Right cardiac atrium (tissue), 5 donors: ENCODE measurements around the gene PRICKLE4. TPM values are rescaled to one million over a fixed set of nuclear protein-coding genes. Genes with fewer than 3 reads are reported as not detected.

Experiments
- ATAC-seq, 2 donors: fragments of 200-7000 bp; cut with Tn5 transposase; one replicate each; pipeline versions ENCODE4 v1.8.0 to v1.9.1; 2020; ENCODE audit warnings: moderate library complexity in 2 of 2, mild to moderate bottlenecking in 1 of 2
- DNase-seq, 3 donors: peaks; one replicate each; pipeline ENCODE4 v3.0.0-alpha.2; 2020
- H3K27ac ChIP-seq: one replicate; pipeline ENCODE4 v1.5.1; 2013; ENCODE audit warnings: mild to moderate bottlenecking, low read length, control low read depth, moderate library complexity
- H3K27me3 ChIP-seq: one replicate; pipeline ENCODE4 v1.6.1; 2013; ENCODE audit not compliant: control insufficient read depth, insufficient read depth
- H3K4me1 ChIP-seq: one replicate; pipeline ENCODE4 v1.6.1; 2013; ENCODE audit warnings: low read length; ENCODE audit not compliant: control insufficient read depth, insufficient read depth
- H3K4me3 ChIP-seq: one replicate; pipeline ENCODE4 v1.5.1; 2013; ENCODE audit warnings: low read length, control low read depth
- H3K9me3 ChIP-seq: one replicate; pipeline ENCODE4 v1.6.1; 2013; ENCODE audit warnings: low read length; ENCODE audit not compliant: control insufficient read depth
- WGBS: extraction: QIAGEN DNeasy Blood & Tissue Kit; methylation state at CpG from one replicate; pipeline ENCODE4 v1.1.7; 2013; 5-methylcytosine and 5-hydroxymethylcytosine counted together
- intact Hi-C, 4 donors: fragments of 100-400 bp; cut with DNase I; formaldehyde crosslinking; loops; one replicate each; pipeline versions ENCODE4 v1.11.0 to v1.14.0; 2022 to 2023
- polyA plus RNA-seq: library from polyadenylated mRNA; stranded (reverse); fragments of 200-250 nt; gene quantifications from one replicate; pipeline ENCODE4 v1.2.3, GENCODE V29; 2013
- total RNA-seq, 4 donors: library from RNA; stranded (reverse); fragmentation: NEBNext Ultra II Directional; extraction: Animal tissue kit (Norgen Biotek cat#: 25700); gene quantifications; one replicate each; pipeline ENCODE4 v1.2.1, GENCODE V29; 2021
- donor health status: healthy with polysubstance abuse.
- donor health status: DM: no; HTN: yes; CAD: no.
- donor health status: DM: no; HTN: no; CAD: no.
- donor health status: DM: no; HTN: yes; CAD: no; lungs with severe emphysema.
- donor health status: DM: yes; HTN: yes; CAD: no.

PRICKLE4 gene
- total and polyA plus RNA-seq, 5 donors: 1.7 to 4.0 (median 2.8) TPM

- DNase-seq: no peak
- H3K9me3 ChIP-seq: no peaks in the 10 kb centered on the region
- ATAC-seq: no peak
- WGBS: 87% methylated on average over 13 of the region's 13 CpGs
- no peaks in the 10 kb centered on the region for H3K27me3 ChIP-seq
- intact Hi-C loops: loop anchor here in 1 of 4 donors (10.0 kb wide), 1 partner anchor 411 kb away; no protein-coding TSS in a partner anchor
- H3K27ac ChIP-seq: no peak overlapping the region
- no peaks in the 10 kb centered on the region for H3K4me1 ChIP-seq
- H3K4me3 ChIP-seq: no peak overlapping the region
Measured at GRCh38 chr6:41775293-41775882, 5.2 kb upstream of the PRICKLE4 start.

- ATAC-seq (no peak), DNase-seq (no peak)
- no peaks in the 10 kb centered on the region for H3K27me3 ChIP-seq
- H3K4me1 ChIP-seq: no peaks in the 10 kb centered on the region
- intact Hi-C loops: loop anchor here in 2 of 4 donors (2.0 to 10.0 kb wide), 2 partner anchors 267 to 413 kb away; no protein-coding TSS in a partner anchor
- WGBS: 86% methylated on average over 5 of the region's 5 CpGs
- no peak overlapping the region for H3K4me3 ChIP-seq
- no peaks in the 10 kb centered on the region for H3K9me3 ChIP-seq
- no peak overlapping the region for H3K27ac ChIP-seq
Measured at GRCh38 chr6:41777551-41778285, 2.9 kb upstream of the PRICKLE4 start.

- H3K4me3 ChIP-seq: peak overlapping the region; percentile 80
- H3K4me1 ChIP-seq: no peaks in the 10 kb centered on the region
- intact Hi-C loops: loop anchor here in 2 of 4 donors (2.0 to 10.0 kb wide), 2 partner anchors 266 to 414 kb away; no protein-coding TSS in a partner anchor
Measured at GRCh38 chr6:41778895-41779294, 1.7 kb upstream of the PRICKLE4 start.

GRCh38 chr6:41779336-41779735 lies 1.2 kb upstream of the PRICKLE4 start:
- no peak for ATAC-seq
- Histone ChIP-seq H3K4me3 (peak overlapping the region; percentile 80), H3K27me3 (no peaks in the 10 kb centered on the region), H3K4me1 (no peaks in the 10 kb centered on the region), H3K27ac (no peak overlapping the region), H3K9me3 (no peaks in the 10 kb centered on the region)
- 2% methylated on average over 14 of the region's 16 CpGs for WGBS
- peak in 1 of 3 donors; percentile 60 for DNase-seq
- intact Hi-C loops: loop anchor here in 2 of 4 donors (2.0 to 10.0 kb wide), 2 partner anchors 265 to 415 kb away; no protein-coding TSS in a partner anchor

More at GRCh38 chr6:41778895-41779294, 1.7 kb upstream of the PRICKLE4 start:
- ATAC-seq (no peak), DNase-seq (no peak)
- H3K9me3 ChIP-seq: no peaks in the 10 kb centered on the region
- H3K27ac ChIP-seq: no peak overlapping the region
- WGBS: 25% methylated on average over 6 of the region's 6 CpGs
- H3K27me3 ChIP-seq: no peaks in the 10 kb centered on the region

- intact Hi-C loops: loop anchor here (2.0 to 10.0 kb wide), 6 partner anchors 145 to 415 kb away; partner anchors contain the start of genes BYSL (in 1 of the 4) and MED20 (in 1 of the 4)
- WGBS: under 1% methylated on average over 73 of the region's 73 CpGs
- Histone ChIP-seq H3K27ac (peak within 1 kb of the TSS; percentile 87), H3K9me3 (no peaks in the 10 kb centered on the region), H3K27me3 (no peaks in the 10 kb centered on the region), H3K4me3 (peak within 1 kb of the TSS; percentile 80), H3K4me1 (no peaks in the 10 kb centered on the region)
- peak; percentile 98 to 100 (median 99) for DNase-seq
- peak; percentile 90 to 94 for ATAC-seq
Measured at GRCh38 chr6:41779788-41780550, 613 bp upstream of the PRICKLE4 start, which contains the start of gene FRS3. Gene FRS3 (minus strand): TSS chr6:41779900. CDS start chr6:41776987, 2,913 bp downstream.

- DNase-seq (peak; percentile 58 to 82 (median 64)), ATAC-seq (peak; percentile 1 to 34)
- Histone ChIP-seq H3K4me3 (peak overlapping the region; percentile 80), H3K9me3 (no peaks in the 10 kb centered on the region), H3K4me1 (no peaks in the 10 kb centered on the region), H3K27me3 (no peaks in the 10 kb centered on the region), H3K27ac (peak overlapping the region; percentile 87)
- 18% methylated on average over 3 of the region's 3 CpGs for WGBS
- intact Hi-C loops: loop anchor here in 3 of 4 donors (5.0 to 10.0 kb wide), 4 partner anchors 143 to 266 kb away; partner anchors contain the start of genes BYSL (in 1 of the 3) and MED20 (in 1 of the 3)
Measured at GRCh38 chr6:41781366-41781730, 766 bp downstream of the PRICKLE4 start.

- H3K9me3 ChIP-seq: no peaks in the 10 kb centered on the region
- ATAC-seq: no peak
- H3K4me1 ChIP-seq: no peaks in the 10 kb centered on the region
- no peak overlapping the region for H3K27ac ChIP-seq
- DNase-seq: peak in 1 of 3 donors; percentile 44
- H3K27me3 ChIP-seq: no peaks in the 10 kb centered on the region
- intact Hi-C loops: loop anchor here in 3 of 4 donors (5.0 to 10.0 kb wide), 4 partner anchors 142 to 264 kb away; partner anchors contain the start of genes BYSL (in 1 of the 3) and MED20 (in 1 of the 3)
- H3K4me3 ChIP-seq: no peak overlapping the region
- 83% methylated on average over 6 of the region's 6 CpGs for WGBS
Measured at GRCh38 chr6:41783106-41783780, 2.7 kb downstream of the PRICKLE4 start.

GRCh38 chr6:41784581-41785171 lies 4.1 kb downstream of the PRICKLE4 start:
- intact Hi-C loops: loop anchor here in 3 of 4 donors (5.0 to 10.0 kb wide), 4 partner anchors 140 to 263 kb away; partner anchors contain the start of genes BYSL (in 1 of the 3) and MED20 (in 1 of the 3)
- WGBS: 69% methylated on average over 5 of the region's 5 CpGs
- H3K27ac ChIP-seq: no peak overlapping the region
- no peaks in the 10 kb centered on the region for H3K4me1 ChIP-seq
- H3K9me3 ChIP-seq: no peaks in the 10 kb centered on the region
- no peak for ATAC-seq
- H3K27me3 ChIP-seq: no peaks in the 10 kb centered on the region
- no peak overlapping the region for H3K4me3 ChIP-seq
- DNase-seq: no peak

GRCh38 chr6:41785254-41785653 lies 4.7 kb downstream of the PRICKLE4 start:
- intact Hi-C loops: loop anchor here in 3 of 4 donors (10.0 kb wide), 2 partner anchors 140 to 150 kb away; partner anchors contain the start of genes BYSL (in 1 of the 3) and MED20 (in 1 of the 3)
- Histone ChIP-seq H3K4me3 (no peak overlapping the region), H3K9me3 (no peaks in the 10 kb centered on the region), H3K4me1 (no peaks in the 10 kb centered on the region), H3K27me3 (no peaks in the 10 kb centered on the region), H3K27ac (no peak overlapping the region)
- WGBS: 79% methylated on average over 11 of the region's 11 CpGs
- ATAC-seq (no peak), DNase-seq (peak in 1 of 3 donors; percentile 59)
